Mesothelial cell of epicardium (in vitro differentiated cells): ENCODE results near the gene NUB1. TPM values are rescaled to one million over a fixed set of nuclear protein-coding genes. Genes with fewer than 3 reads are reported as not detected.
A peak's percentile ranks its signal among the peaks of the same experiment; 100 is the strongest.

Source experiments
- DNase-seq, 2 experiments: peaks; one replicate each; pipeline ENCODE4 v3.0.0; 2021; ENCODE audit warnings: low spot score in 2 of 2; ENCODE audit not compliant: unreplicated experiment in 2 of 2
- H3K27ac Mint-ChIP-seq: 2 replicates; pipeline ENCODE4 v1.8.0; 2021; ENCODE audit warnings: mixed read lengths
- H3K27me3 Mint-ChIP-seq: 2 replicates; pipeline ENCODE4 v1.8.0; 2021; ENCODE audit warnings: low read depth, mixed read lengths
- H3K36me3 Mint-ChIP-seq: 2 replicates; pipeline ENCODE4 v1.8.0; 2021; ENCODE audit warnings: mixed read lengths
- H3K4me1 Mint-ChIP-seq: 2 replicates; pipeline ENCODE4 v1.8.0; 2021; ENCODE audit warnings: mixed read lengths
- H3K4me3 Mint-ChIP-seq: 2 replicates; pipeline ENCODE4 v1.8.0; 2021; ENCODE audit warnings: mild to moderate bottlenecking, moderate library complexity, mixed read lengths
- H3K9me3 Mint-ChIP-seq: 2 replicates; pipeline ENCODE4 v1.8.0; 2021; ENCODE audit warnings: mixed read lengths
- CTCF ChIP-seq: fragments of 200-600 bp; sonication (generic); IDR thresholded peaks from one replicate; pipeline ENCODE4 v1.5.0; 2021; ENCODE audit warnings: antibody characterized with exemption; ENCODE audit not compliant: unreplicated experiment
- total RNA-seq: library from RNA; stranded (reverse); gene quantifications from 3 replicates; pipeline ENCODE4 v1.2.1, GENCODE V29; 2021

The NUB1 gene
- total RNA-seq, 1 donor from 2014 or later, result 52.3 TPM

GRCh38 chr7:151394076-151395035, 52.7 kb downstream of the NUB1 start:
- Mint-ChIP-seq H3K4me3 (no peak overlapping the region), H3K27me3 (no peaks in the 10 kb centered on the region), H3K27ac (peak overlapping the region; percentile 43), H3K36me3 (peaks cover 42% of the 10 kb centered on the region), H3K4me1 (peaks cover 8% of the 10 kb centered on the region), H3K9me3 (no peaks in the 10 kb centered on the region)
- DNase-seq, result no peak
- TF ChIP-seq CTCF, result no peak

GRCh38 chr7:151395036-151395367, 53.4 kb downstream of the NUB1 start:
- no peak for DNase-seq
- peaks cover 10% of the 10 kb centered on the region for H3K4me1 Mint-ChIP-seq
- no peak for TF ChIP-seq CTCF
- H3K4me3 Mint-ChIP-seq, result no peak overlapping the region
- no peaks in the 10 kb centered on the region for H3K9me3 Mint-ChIP-seq
- no peaks in the 10 kb centered on the region for H3K27me3 Mint-ChIP-seq
- H3K27ac Mint-ChIP-seq, result no peak overlapping the region
- H3K36me3 Mint-ChIP-seq, result peaks cover 36% of the 10 kb centered on the region

GRCh38 chr7:151396328-151396970, 54.8 kb downstream of the NUB1 start:
- Mint-ChIP-seq H3K36me3 (peaks cover 32% of the 10 kb centered on the region), H3K4me3 (no peak overlapping the region), H3K27me3 (no peaks in the 10 kb centered on the region), H3K27ac (no peak overlapping the region), H3K9me3 (no peaks in the 10 kb centered on the region), H3K4me1 (peaks cover 22% of the 10 kb centered on the region)
- no peak for TF ChIP-seq CTCF
- DNase-seq, result no peak

- Mint-ChIP-seq H3K4me1 (peaks cover 24% of the 10 kb centered on the region), H3K9me3 (no peaks in the 10 kb centered on the region), H3K27ac (peak overlapping the region; percentile 50), H3K27me3 (no peaks in the 10 kb centered on the region), H3K4me3 (no peak overlapping the region), H3K36me3 (peaks cover 33% of the 10 kb centered on the region)
- no peak for DNase-seq
- no peak for TF ChIP-seq CTCF
Observed at GRCh38 chr7:151397026-151397425, 55.4 kb downstream of the NUB1 start.

GRCh38 chr7:151398446-151399304, 57.1 kb downstream of the NUB1 start:
- TF ChIP-seq CTCF, result no peak
- no peak for DNase-seq
- Mint-ChIP-seq H3K27ac (peak overlapping the region; percentile 73), H3K9me3 (no peaks in the 10 kb centered on the region), H3K4me3 (no peak overlapping the region), H3K36me3 (peaks cover 32% of the 10 kb centered on the region), H3K4me1 (peaks cover 38% of the 10 kb centered on the region), H3K27me3 (no peaks in the 10 kb centered on the region)
